Colonic mucosa (tissue), 4 donors: ENCODE data around the gene DPYSL3. TPM values are rescaled to one million over a fixed set of nuclear protein-coding genes. Genes with fewer than 3 reads are reported as not detected.

Source experiments
- DNase-seq: peaks from one replicate; pipeline ENCODE4 v3.0.0-alpha.2; 2020
- H3K27ac ChIP-seq: fragments of 200-600 bp; one replicate; pipeline ENCODE4 v1.8.0; 2021
- H3K27me3 ChIP-seq: fragments of 200-600 bp; one replicate; pipeline ENCODE4 v1.8.0; 2021
- H3K36me3 ChIP-seq: fragments of 200-600 bp; one replicate; pipeline ENCODE4 v1.8.0; 2021
- H3K4me1 ChIP-seq: fragments of 200-600 bp; one replicate; pipeline ENCODE4 v1.8.0; 2021; ENCODE audit warnings: mild to moderate bottlenecking
- H3K4me3 ChIP-seq: fragments of 200-600 bp; one replicate; pipeline ENCODE4 v1.8.0; 2021
- H3K9ac ChIP-seq, 2 donors: one replicate each; pipeline ENCODE4 v1.7.0; 2013; ENCODE audit warnings: control low read depth in 2 of 2, low read depth in 2 of 2, low read length in 2 of 2
- H3K9me3 ChIP-seq: fragments of 200-600 bp; one replicate; pipeline ENCODE4 v1.8.0; 2021
- intact Hi-C: fragments of 100-400 bp; cut with DNase I; formaldehyde crosslinking; loops from one replicate; pipeline ENCODE4 v1.14.1; 2022
- total RNA-seq, 2 donors: library from RNA; stranded (reverse); fragmentation: NEBNext Ultra II Directional in 1 of 2; extraction: Animal tissue kit (Norgen Biotek cat#: 25700) in 1 of 2; gene quantifications; one replicate each; pipeline ENCODE4 v1.2.1, GENCODE V29; 2021
- TF ChIP-seq, protein P1 (sequence below): fragments of 200-600 bp; IDR thresholded peaks from one replicate; pipeline ENCODE4 v1.8.0; 2022; ENCODE audit warnings: antibody characterized with exemption, mild to moderate bottlenecking
- donor health status: healthy.
- donor health status: DM: no; HTN: no; CAD: no.
- donor health status: DM: no; HTN: no; CAD: no.

Gene DPYSL3
- total RNA-seq, 2 donors from 2014 or later: 8.8 to 32.2 TPM

DNA sequence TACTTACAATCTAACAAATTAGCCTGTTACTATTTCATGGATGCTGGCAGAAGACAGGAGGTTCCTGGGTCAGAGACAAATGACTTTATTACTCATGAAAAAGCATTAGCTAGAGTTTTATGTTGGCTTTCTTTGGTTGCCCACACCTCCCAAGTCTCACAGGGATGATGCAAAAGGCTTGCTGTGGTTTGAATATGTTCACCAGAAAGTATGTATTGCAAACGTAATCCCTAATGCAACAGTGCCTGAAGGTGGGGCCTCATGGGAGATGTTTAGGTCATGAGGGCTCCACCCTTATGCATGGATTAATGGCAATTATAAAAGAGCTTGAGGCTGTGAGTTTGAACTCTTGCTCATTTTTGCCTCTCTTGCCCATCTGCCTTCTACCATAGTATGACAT is 28.5 kb downstream of the DPYSL3 start:
- TF ChIP-seq, protein P1, sequence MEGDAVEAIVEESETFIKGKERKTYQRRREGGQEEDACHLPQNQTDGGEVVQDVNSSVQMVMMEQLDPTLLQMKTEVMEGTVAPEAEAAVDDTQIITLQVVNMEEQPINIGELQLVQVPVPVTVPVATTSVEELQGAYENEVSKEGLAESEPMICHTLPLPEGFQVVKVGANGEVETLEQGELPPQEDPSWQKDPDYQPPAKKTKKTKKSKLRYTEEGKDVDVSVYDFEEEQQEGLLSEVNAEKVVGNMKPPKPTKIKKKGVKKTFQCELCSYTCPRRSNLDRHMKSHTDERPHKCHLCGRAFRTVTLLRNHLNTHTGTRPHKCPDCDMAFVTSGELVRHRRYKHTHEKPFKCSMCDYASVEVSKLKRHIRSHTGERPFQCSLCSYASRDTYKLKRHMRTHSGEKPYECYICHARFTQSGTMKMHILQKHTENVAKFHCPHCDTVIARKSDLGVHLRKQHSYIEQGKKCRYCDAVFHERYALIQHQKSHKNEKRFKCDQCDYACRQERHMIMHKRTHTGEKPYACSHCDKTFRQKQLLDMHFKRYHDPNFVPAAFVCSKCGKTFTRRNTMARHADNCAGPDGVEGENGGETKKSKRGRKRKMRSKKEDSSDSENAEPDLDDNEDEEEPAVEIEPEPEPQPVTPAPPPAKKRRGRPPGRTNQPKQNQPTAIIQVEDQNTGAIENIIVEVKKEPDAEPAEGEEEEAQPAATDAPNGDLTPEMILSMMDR: no peak
- intact Hi-C loops: no loop called here
- H3K4me1 ChIP-seq: no peaks in the 10 kb centered on the region

DNA sequence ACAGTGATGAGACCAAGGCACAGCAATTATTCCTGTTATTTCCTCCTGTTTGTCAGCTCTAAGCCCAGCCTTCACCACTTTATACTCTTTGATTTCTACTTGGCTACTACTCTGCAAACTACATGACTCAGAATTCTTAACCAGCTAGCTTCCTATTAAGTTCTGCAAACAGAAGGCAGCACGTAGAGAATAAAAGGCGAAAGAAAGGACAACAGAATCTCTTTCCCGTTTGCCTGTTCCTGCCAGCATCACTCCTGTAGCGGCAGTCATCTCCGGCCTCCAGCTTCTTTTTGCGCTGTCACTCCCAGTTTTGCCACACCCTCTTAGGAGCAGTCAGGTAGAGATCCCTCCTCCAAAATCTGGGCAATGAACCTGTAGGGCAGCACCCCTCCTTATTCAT is 29.9 kb downstream of the DPYSL3 start:
- Histone ChIP-seq H3K27me3 (no peaks in the 10 kb centered on the region), H3K9ac (no peak overlapping the region), H3K36me3 (no peaks in the 10 kb centered on the region), H3K9me3 (no peaks in the 10 kb centered on the region), H3K4me3 (no peak overlapping the region), H3K4me1 (no peaks in the 10 kb centered on the region), H3K27ac (peak overlapping the region; percentile 6)
- TF ChIP-seq, protein P1: no peak
- intact Hi-C loops: no loop called here
- no peak for DNase-seq

More for the DNA sequence above, 28.5 kb downstream of the DPYSL3 start:
- Histone ChIP-seq H3K27me3 (no peaks in the 10 kb centered on the region), H3K27ac (no peak overlapping the region), H3K36me3 (no peaks in the 10 kb centered on the region), H3K4me3 (no peak overlapping the region), H3K9me3 (no peaks in the 10 kb centered on the region), H3K9ac (no peak overlapping the region)
- no peak for DNase-seq

DNA sequence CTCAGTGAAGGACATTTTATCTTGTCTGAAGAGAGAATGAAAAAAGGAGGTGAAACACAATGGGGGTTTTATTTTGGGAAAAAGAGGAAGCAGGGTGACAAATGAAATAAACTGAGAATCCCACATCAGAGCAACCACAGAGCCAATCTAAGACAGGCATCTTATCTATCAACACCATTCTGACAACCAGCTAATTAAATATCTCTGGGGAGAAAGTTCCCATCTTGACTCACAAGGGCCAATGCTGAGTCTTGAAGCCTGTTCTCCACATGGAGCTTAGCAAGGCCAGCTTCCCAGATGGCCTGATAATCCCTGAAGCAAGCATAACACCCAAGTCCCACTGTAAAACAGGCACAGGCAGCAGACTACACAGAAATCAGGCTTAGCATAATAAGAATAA is 30.4 kb downstream of the DPYSL3 start:
- no peaks in the 10 kb centered on the region for H3K36me3 ChIP-seq
- intact Hi-C loops: no loop called here
- no peak overlapping the region for H3K9ac ChIP-seq
- no peak overlapping the region for H3K4me3 ChIP-seq
- TF ChIP-seq, protein P1: no peak
- peak overlapping the region; percentile 6 for H3K27ac ChIP-seq
- DNase-seq: no peak
- H3K27me3 ChIP-seq: no peaks in the 10 kb centered on the region
- H3K4me1 ChIP-seq: no peaks in the 10 kb centered on the region
- no peaks in the 10 kb centered on the region for H3K9me3 ChIP-seq

DNA sequence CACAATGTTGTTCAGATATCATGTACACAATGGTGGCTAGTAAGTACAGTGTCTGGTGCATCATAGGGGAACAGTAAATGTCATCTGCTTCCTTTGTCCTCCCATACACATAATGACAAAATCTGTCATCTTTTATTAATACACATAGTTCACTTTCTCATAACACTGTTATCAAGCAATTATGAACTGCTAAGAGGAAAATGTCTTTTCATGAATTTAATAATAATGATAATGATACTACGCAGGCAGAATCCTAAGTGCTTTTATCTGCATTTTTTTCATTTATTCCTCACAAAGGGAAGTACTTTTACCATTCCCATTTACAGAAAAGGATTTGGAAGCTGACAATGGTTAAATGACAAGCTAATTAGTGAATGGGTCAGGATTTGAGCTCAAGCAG is 35.7 kb downstream of the DPYSL3 start:
- TF ChIP-seq, protein P1: no peak
- Histone ChIP-seq H3K9me3 (no peaks in the 10 kb centered on the region), H3K4me3 (no peak overlapping the region), H3K9ac (no peak overlapping the region), H3K36me3 (no peaks in the 10 kb centered on the region), H3K27ac (no peak overlapping the region), H3K4me1 (no peaks in the 10 kb centered on the region), H3K27me3 (no peaks in the 10 kb centered on the region)
- intact Hi-C loops: no loop called here
- no peak for DNase-seq

DNA sequence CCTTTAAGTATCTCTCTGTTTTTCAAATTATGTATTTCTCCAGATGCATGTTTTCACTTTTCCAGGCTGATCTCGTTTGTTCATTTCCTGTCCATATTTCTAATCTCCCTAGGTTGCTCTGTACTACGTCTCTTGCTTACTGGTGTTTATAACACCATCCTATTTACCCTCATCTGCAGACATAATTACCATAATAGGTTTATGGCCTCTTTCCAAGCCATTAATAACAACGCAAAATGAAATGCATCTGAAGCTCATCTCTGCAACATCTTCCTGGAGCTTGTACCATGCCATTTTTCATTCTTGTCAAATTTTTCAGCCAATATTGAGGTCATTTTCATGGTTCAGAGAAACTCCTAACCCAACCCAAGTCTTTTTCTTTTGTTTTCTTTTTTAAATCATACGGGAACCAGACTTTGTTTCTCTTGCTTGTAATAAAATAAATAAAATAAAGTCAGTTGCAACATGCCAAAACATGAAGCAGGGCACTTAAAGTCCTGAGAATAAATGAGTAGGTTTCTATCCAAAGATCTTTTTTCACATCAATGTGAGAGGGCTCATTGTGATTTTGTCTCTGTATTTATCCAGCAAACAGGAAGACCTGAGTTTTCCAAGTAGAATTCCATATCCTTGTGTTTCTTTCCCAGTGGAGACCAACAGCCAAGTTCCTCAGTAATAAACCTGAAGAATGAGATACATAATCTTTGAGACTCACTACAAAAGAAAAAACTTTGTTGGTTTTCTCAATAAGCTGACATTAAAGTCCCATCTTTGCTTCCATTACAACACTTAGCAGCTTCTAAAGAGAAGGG is 37.0 kb downstream of the DPYSL3 start:
- H3K4me3 ChIP-seq: no peak overlapping the region
- TF ChIP-seq, protein P1: no peak
- no peaks in the 10 kb centered on the region for H3K9me3 ChIP-seq
- no peak overlapping the region for H3K9ac ChIP-seq
- intact Hi-C loops: no loop called here
- no peak overlapping the region for H3K27ac ChIP-seq
- DNase-seq: no peak
- no peaks in the 10 kb centered on the region for H3K36me3 ChIP-seq
- no peaks in the 10 kb centered on the region for H3K27me3 ChIP-seq
- H3K4me1 ChIP-seq: no peaks in the 10 kb centered on the region
